Stimulated activated CD4-positive, alpha-beta T cell treated with anti-CD3 and anti-CD28 coated beads, Interleukin-2, amount 100 ng/mL, for 48 hours (primary cell): ENCODE results near the gene SULT1A4.
"Not testable (repeated sequence)": the region's sequence is repeated elsewhere in the genome, so short reads cannot be mapped to it uniquely, and the experiment has no call there.

ENCODE experiments used
- DNase-seq, 2 donors: peaks; one replicate each; pipeline ENCODE4 v3.0.0-alpha.2; 2020

Gene SULT1A4

DNA sequence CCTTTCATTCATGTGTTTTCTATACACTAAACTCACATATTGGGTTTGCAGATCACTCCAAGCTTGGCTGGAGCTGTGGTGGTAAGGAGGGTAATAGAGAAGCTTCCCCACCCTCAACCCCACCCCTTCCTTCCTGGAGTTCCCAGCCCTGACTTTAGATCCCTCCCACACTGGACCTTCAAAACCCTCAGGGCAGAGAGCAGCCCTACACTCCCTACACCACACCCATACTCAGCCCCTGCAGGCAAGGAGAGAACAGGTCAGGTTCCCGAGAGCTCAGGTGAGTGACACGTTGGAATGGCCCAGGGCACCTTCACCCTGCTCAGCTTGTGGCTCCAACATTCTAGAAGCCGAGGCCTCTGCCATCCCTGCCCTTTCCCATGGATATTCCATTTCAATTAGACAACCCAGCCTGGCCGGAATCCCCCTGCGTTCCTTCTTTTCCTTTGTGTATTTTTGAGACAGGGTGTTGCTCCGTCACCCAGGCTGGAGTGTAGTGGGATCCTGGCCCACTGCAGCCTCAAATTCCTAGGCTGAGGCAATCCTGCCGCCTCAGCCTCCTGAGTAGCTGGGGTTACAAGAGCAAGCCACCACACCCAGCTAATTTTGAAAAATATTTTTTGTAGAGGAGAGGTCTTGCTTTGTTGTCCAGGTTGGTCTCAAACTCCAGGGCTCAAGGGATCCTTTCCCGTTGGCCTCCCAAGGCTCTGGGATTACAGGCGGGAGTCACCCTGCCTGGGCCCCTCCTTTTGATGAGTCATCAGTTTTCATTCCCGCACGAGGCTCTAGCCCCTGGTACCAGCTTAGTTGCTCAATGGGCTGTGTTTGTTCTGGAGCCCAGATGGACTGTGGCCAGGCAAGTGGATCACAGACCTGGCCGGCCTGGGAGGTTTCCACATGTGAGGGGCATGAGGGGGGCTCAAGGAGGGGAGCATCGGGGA lies at the start of gene SULT1A4:
TSS of gene SULT1A4 (plus strand) at position 208 of the 941 bp plus-strand sequence. CDS start 1,473 bp downstream, outside the sequence.
- DNase-seq, result not testable (repeated sequence)

DNA sequence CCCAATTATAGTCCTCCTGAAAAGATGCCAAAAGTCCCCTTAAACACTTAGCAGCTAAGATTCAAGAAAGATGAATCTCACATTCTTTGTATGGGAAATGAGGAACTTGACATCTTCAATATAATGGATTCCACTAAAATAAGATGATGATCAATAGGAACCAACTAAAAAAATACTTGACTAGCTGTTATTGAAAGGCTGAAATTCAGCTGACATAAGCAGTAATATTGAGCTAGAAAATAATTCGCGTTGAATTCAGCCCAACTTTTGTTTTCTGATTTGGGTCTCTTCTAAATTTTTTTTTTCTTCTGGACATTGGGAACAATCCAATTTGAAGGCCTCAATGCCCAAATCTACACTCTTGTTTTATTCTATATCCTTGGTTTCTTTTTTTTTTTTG lies 36.1 kb upstream of the SULT1A4 start:
- not testable (repeated sequence) for DNase-seq

DNA sequence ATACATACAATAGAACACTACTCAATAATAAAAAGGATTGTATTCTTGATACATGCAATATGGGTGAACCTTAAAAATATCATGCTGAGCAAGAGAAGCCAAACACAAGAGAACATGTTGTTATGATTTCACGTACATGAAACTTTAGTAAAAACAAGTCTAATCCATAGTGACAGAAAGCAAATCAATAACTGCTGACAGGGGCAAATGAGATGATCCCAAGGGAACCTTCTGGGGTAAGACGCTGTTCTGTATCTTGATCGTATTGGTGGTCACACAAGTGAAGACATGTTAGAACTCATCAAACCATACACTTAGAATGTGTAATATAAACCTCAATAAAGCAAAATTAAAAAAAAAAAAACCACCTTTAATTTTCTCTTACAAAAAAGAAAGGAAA lies 34.3 kb upstream of the SULT1A4 start:
- DNase-seq, result not testable (repeated sequence)

DNA sequence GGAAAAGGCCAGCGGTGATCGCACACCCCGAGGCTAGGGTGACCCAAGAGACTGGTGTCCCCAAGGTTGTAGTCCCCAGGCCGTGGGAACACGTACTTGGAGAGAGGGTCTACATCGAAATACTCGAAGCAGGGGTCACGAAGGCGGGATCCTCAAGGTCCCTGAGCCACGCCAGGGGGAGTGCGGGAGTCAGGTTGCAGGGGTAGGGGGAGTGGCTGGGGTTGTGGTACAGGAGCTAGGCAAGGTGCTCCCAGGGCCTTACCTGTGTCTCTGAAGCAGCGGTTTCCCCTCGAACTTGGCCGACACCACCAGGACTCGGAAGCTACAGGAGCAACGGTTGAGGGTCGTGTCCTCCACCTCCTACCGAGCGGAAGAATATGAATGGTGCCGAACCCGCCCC lies 6.0 kb upstream of the SULT1A4 start:
- DNase-seq, result not testable (repeated sequence)

DNA sequence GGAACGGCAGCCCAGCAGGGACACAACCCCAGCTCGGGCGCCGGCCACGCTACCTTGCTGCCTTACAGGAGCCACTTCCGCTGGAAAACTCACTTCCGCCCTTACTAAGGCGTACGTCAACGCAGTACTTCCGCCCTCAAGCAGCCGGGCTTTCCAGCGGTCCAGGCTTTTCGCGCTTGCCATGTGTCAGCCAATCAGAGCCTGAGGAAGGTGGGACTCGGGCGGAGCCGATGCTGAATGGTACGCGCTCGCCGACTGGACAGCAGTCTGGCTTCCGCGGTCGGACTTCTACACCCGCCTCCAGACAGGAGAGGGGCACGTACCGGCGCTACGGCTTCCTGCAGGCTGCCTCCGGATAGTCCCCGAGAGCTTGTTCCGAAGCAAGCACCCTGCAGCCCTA lies 5.4 kb upstream of the SULT1A4 start, which contains the start of the genes BOLA2 and SLX1B:
TSS of gene BOLA2 (minus strand) at position 83 of the 400 bp plus-strand sequence. CDS start 98 bp downstream, outside the sequence.
TSS of gene SLX1B (plus strand) at position 265 of the 400 bp plus-strand sequence.
- DNase-seq, result not testable (repeated sequence)

DNA sequence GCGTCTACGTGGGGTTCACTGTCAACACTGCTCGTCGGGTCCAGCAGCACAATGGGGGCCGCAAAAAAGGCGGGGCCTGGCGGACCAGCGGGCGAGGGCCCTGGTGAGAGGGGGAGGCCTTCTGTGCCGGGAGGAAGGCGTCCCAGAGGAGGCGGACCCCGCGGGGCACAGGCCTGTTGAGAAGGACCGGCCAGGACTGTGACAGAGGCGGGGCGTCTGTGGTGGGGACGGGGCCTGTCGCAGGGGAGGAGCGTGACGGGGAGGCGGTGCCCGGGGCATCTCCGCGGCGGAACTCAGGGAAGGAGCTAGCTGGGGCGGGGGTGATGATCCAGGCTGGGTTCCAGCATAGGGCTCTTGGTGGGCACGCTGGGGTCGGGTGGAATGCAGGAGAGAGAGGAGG lies 4.9 kb upstream of the SULT1A4 start:
- DNase-seq, result not testable (repeated sequence)

DNA sequence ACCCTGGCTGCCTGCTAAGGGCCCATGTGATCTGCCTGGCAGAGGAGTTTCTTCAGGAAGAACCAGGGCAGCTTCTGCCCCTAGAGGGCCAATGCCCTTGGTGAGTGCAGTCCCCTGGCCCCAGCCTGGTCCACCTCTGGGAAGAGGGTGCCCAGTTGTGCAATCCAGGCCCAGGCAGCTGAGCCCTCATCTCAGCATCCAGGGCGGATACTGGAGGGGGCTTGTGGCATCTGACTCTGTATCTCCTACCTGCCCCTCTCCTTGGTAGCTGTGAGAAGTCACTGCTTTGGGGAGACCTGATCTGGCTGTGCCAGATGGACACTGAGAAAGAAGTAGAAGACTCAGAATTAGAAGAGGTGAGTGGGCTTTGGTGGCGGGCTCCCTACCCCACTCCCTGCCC lies 2.1 kb upstream of the SULT1A4 start:
- DNase-seq, result not testable (repeated sequence)

DNA sequence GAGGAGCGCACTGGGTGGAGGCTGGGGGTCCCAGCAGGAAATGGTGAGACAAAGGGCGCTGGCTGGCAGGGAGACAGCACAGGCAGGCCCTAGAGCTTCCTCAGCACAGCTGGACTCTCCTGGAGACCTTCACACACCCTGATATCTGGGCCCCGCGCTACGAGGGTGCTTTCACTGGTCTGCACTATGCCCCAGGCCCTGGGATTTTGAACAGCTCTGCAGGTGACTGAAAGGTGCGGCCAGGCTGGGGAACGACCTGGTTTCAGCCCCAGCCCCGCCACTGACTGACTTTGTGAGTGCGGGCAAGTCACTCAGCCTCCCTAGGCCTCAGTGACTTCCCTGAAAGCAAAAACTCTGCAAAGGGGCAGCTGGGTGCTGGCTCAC lies 926 bp downstream of the SULT1A4 start:
- not testable (repeated sequence) for DNase-seq

DNA sequence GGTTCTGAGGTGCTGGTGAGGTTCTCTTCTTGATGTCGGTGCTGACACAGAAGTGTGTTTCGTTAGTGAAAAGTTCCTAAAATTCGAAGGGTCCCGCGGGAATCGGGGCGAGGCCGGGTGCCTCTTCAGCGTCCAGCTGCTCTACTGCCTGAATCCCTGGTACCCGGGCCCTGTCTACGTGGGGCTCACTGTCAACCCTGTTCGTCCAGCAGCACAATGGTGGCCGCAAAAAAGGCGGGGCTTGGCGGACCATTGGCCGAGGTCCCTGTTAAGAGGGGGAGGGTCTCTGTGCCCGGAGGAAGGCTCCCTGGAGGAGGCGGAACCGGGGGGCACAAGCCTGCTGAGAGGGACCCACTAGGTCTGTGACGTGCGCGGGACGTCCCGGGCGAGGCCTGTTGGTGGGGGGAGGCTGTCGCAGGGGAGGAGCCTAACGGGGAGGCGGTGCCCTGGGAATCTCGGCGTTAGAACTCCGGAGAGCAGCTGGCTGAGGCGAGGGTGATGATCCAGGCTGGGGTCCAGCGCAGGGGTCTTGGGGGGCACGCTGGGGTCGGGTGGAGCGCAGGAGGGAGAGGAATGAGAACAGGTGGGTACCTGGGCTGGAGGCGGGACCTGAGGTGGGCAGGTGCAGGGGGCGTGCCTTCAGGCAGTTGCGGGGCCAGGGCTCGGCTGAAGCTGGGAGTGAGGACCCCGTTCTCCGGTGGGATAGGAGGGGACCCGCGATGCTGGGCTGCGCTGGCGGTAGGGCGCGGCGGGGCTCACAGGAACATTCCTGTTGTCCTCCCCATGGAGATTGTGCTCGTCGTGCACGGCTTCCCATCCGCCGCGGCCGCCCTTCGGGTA lies 6.5 kb downstream of the SULT1A4 start:
- DNase-seq, result not testable (repeated sequence)

DNA sequence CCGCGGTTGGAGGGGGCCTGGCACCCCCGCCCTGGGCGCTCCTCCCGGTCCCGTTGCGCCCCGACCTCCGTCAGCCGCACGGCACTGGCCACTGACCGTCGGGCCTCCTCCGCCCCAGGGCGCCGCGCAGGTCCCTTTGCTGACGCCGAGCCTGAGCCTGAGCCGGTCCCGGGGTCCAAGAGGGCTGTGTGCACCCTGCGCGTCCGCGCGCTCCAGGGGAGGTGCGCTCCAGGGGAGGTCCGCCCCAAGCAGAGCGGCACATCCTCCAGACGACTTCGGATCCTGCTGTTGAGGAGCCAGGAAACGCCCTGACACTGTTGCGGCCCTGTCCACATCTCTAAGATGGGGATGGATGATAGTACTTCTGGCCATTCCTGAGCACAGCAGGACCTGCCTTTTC lies 7.2 kb downstream of the SULT1A4 start:
- DNase-seq, result not testable (repeated sequence)

DNA sequence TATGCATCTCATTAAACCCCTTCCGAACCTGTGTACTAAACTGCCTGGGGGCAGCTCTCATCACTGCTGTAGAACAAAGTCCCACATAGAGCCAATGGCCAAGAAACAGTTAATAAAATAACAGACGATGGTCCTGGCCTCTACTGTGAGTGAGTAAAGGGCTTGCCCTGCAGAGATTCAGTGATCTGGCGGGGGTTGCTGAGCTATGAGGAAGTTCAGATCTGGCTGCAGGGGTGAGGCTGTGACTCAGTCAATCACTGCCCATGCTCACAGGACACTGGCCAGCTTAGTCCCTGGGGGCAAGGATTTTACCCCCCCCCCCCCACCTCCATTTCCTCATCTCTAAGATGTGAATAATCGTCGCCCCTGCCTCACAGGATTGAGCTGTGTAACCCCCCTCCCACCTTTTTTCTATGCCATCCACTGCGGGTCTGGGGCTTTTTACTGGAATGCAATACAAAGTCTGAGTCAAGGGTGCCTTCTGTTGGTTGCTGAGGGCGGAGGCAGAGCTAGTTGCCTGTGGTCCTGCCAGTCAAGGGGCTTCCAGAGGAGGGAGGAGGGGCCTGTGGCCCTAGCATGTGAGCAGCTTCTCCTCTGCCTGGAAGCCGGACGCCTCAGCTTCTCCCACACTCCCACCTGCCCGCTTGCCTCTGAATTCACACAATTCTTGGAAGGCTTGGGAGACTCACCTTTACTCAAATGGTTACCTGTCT lies 8.1 kb downstream of the SULT1A4 start:
- DNase-seq, result not testable (repeated sequence)

DNA sequence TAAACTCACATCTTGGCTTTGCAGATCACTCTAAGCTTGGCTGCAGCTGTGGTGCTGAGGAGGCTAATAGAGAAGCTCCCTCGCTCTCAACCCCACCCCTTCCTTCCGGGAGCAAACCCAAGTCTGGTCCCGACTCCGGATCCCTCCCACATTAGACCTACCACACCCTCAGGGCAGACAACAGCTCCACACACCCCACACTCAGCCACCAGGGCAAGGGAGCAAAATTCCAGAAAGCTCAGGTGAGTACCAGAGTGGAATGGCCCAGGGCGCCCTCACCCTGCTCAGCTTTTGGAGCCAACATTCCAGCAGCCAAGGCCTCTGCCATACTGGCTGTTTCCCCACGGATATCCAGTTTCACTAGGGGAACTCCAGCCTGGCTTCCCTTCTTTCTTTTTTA lies 9.9 kb downstream of the SULT1A4 start:
- DNase-seq, result peak in 1 of 2 donors; percentile 0

DNA sequence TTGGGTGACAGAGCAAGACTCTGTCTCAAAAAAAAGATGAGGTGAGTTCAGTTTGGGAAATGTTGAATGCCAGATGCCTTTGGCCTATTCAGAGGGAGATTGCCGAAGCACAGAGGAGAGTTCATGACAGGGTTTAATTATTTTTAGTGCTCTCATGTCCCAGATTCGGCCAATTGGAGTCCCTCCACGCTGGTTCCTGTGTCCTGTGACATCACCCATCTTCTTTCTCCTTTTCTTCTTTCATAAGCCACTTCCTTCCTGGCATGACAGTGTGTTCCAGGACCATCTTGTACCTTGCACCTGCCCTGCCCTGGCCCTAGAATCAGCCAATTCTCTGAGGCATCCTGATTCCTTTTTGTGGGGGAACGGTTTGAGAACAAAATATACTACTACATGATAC lies 12.4 kb downstream of the SULT1A4 start:
- not testable (repeated sequence) for DNase-seq

DNA sequence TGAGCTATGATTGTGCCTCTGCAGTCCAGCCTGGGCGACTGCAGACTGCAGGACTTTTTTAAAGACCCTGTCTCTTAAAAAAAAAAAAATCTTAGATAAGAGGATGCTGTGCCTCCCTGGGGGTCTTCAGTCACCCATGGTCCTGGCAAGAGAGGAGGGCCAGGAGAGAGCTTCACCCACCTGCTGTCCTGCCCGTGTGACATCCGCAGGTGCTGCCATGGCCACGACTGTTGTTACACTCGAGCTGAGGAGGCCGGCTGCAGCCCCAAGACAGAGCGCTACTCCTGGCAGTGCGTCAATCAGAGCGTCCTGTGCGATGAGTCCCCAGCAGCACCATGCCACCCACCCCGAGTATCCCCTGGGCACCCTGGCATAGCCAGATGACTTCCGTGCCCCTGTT lies 22.6 kb downstream of the SULT1A4 start:
- peak in 1 of 2 donors; percentile 0 for DNase-seq

DNA sequence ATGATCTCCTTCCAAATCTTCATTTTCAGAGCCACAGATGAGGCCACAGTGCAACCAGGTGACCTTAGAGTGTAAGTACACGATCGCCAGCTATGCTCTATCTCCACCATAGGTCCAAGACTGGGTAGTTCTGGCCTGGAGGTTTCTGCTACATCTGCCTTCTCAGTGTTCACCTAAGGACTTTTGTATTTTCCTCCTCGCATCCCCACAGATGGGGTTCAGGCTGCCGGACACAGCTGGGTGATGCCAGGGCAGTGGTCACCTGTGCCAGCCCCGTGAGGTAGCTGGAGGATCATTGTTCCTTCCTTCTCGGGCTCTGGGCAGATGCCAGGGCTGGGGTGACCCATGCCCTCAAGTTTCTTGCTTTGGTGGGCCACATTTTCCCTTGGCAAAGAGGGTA lies 46.6 kb downstream of the SULT1A4 start, which contains the start of gene NPIPB12:
TSS of gene NPIPB12 (minus strand) at position 101 of the 400 bp plus-strand sequence.
- not testable (repeated sequence) for DNase-seq
